ENCODE measurements around the gene ERCC2.
"Not testable (repeated sequence)": the region's sequence is repeated elsewhere in the genome, so short reads cannot be mapped to it uniquely, and the experiment has no call there.

Gene ERCC2

GRCh38 chr19:45354241-45354842 lies 16.0 kb downstream of the ERCC2 start:
- no peak for DNase-seq (ENCODE audit: low read depth in 2 of 2)

- DNase-seq (ENCODE audit: low read depth in 2 of 2) = no peak
Observed at GRCh38 chr19:45352914-45353796, 17.2 kb downstream of the ERCC2 start.

GRCh38 chr19:45352471-45352870 lies 17.9 kb downstream of the ERCC2 start:
- DNase-seq (ENCODE audit: low read depth in 2 of 2) = no peak

GRCh38 chr19:45352062-45352461 lies 18.3 kb downstream of the ERCC2 start:
- no peak for DNase-seq (ENCODE audit: low read depth in 2 of 2)

GRCh38 chr19:45351401-45351952 lies 18.9 kb downstream of the ERCC2 start:
- DNase-seq (ENCODE audit: low read depth in 2 of 2) = no peak

DNA sequence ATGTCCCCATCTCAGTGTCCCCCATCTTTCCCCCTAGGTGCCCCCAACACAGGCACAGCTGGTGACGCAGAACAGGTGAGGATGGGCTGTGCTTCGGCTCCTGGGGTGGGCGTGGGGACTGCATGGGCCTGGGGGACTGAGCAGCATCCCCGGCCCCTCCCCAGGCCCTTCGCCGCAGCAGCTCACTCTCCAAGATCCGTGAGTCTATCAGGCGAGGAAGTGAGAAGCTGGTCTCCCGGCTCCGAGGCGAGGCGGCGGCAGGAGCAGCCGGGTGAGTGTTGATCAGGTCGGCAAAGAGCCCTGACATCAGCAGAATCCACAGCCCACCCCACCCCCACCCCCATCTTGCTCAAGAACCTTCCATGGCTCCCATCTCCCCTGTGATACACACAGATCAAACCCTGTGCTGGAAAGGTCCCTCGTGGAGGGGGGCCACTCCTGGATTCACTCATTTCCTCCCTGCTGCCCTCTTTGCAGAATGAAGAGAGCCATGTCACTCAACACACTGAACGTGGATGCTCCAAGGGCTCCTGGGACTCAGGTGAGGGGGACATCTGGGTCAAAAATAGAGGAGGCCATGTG lies 19.8 kb downstream of the ERCC2 start:
- DNase-seq (ENCODE audit: low read depth in 2 of 2) = no peak

GRCh38 chr19:45349430-45349941 lies 20.9 kb downstream of the ERCC2 start:
- DNase-seq (ENCODE audit: low read depth in 2 of 2) = no peak

- no peak for DNase-seq (ENCODE audit: low read depth in 2 of 2)
Observed at GRCh38 chr19:45349126-45349415, 21.3 kb downstream of the ERCC2 start.

GRCh38 chr19:45348367-45349125 lies 21.8 kb downstream of the ERCC2 start:
- DNase-seq (ENCODE audit: low read depth in 2 of 2) = no peak

GRCh38 chr19:45347570-45348366 lies 22.6 kb downstream of the ERCC2 start:
- DNase-seq (ENCODE audit: low read depth in 2 of 2) = no peak

- DNase-seq (ENCODE audit: low read depth in 2 of 2) = no peak
Observed at GRCh38 chr19:45346449-45346848, 23.9 kb downstream of the ERCC2 start.

- DNase-seq (ENCODE audit: low read depth in 2 of 2) = no peak
Observed at GRCh38 chr19:45345506-45345860, 24.9 kb downstream of the ERCC2 start.

DNA sequence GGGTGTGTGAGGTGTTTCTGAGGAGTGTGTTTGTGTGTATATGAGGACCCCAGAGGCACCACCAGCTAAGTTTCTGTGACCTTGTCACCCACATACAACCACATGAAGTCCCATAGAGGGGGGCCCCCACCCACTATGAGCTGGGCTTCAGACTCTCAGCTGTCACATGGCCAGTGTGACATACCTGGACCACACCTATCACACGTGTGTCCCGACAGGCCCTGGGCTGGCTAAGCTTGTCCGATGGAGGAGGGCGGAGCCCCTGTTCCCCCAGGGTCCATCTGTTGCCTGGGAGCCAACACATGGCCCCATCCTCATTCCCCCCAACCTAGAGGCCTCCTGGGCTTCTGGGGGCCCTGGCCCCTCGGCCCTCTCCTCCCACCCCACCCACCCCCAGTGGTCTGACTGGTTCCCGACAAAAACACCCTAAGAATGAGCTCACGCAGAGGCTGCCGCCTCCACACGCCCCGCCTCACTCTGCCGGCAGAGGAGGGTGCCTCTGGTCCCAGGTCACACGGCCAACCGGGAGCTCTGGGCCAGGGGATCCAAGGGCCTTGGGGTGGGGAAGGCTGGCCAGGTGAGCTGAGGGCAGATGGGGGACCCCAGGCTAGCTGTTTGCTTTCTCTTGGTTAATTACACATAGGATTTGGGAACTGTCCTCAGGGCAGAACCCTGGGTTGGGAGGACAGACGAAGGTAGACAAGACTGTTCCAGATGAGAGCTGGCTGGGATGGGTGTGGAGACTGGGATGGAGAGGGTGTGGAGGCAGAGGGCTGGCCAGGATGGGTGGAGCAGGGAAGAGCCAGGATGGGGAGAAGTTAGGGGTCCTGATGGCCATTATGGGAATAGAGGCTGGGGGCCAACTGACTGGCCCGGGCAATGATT lies 25.5 kb downstream of the ERCC2 start:
- no peak for DNase-seq (ENCODE audit: low read depth in 2 of 2)

- no peak for DNase-seq (ENCODE audit: low read depth in 2 of 2)
Observed at GRCh38 chr19:45342911-45343310, 27.5 kb downstream of the ERCC2 start.

DNA sequence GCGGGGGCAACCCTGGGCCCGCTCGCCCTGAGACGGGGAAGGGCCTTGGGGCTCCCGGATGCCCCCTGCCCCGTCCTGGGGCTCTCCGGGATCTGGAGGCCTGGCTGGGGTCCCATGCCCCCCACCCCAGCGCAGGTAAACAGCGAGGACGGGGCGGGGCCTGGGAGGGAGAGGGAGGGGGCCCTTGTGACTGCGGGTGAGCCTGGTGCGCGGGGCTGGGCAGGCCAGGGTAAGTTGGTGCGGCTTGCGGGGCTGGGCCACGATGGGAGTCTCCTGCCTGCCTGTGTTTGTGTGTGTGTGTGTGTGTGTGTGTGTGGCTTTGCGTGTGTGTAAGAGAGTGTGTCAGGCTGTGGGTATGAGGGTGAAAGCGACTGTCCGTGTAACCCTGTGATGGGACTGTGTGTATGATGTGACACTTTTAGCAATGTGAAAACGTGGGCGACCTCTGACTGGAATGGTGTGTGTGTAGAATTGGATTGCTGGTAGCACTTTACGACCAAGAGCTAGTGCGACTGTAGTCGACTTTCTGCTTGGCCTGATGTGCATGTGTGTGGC lies 29.4 kb downstream of the ERCC2 start:
- no peak for DNase-seq (ENCODE audit: low read depth in 2 of 2)

DNA sequence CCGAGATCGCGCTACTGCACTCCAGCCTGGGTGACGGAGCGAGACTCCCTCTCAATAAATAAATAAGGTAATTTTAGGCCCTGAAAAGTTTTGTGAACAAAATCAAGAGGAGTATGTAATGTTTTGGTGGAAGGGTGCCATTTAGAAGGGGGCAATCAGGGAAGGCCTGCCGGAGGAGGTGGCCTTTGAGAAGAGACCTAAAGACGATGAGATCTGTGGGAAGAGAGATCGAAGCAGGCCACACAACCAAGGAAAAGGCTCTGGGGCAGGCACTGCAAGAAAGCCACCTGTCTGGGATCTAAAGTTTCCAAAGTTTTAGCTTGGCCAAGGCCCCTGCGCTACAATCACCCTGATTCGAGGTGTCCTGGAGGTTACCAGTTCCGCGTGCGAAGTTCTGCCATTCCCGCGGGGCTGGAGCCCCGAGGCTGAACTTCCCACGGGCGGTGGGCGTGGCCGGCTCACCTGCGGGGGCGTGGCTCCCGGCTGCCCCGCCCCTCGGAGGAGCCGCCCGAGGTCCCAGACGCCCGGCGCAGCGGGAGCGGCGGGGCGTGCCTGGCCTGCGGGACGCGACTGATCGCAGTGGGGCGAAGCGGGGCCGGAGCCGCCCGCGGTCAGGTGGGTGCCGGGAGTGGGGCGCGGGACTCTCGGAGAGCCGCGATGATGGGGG lies 30.0 kb downstream of the ERCC2 start, which contains the start of gene KLC3:
TSS of gene KLC3 (plus strand) at position 519 of the 667 bp plus-strand sequence. CDS start 4,792 bp downstream, outside the sequence.
- no peak for DNase-seq (ENCODE audit: low read depth in 2 of 2)

- DNase-seq (ENCODE audit: low read depth in 2 of 2) = no peak
Observed at GRCh38 chr19:45339629-45340028, 30.7 kb downstream of the ERCC2 start.

GRCh38 chr19:45336696-45337251 lies 33.6 kb downstream of the ERCC2 start:
- DNase-seq (ENCODE audit: low read depth in 2 of 2) = no peak

GRCh38 chr19:45334881-45335280 lies 35.5 kb downstream of the ERCC2 start:
- not testable (repeated sequence) for DNase-seq (ENCODE audit: low read depth in 2 of 2)
